Activated CD8-positive, alpha-beta memory T cell treated with anti-CD3 and anti-CD28 coated beads, Interleukin-2, amount 50 U/mL, for 48 hours (primary cell): ENCODE measurements around the gene NAT14.
A peak's percentile ranks its signal among the peaks of the same experiment; 100 is the strongest.
"Not testable (repeated sequence)": the region's sequence is repeated elsewhere in the genome, so short reads cannot be mapped to it uniquely, and the experiment has no call there.

Experiments used
- DNase-seq: peaks from one replicate; pipeline ENCODE4 v3.0.0-alpha.2; 2020

NAT14 gene

GRCh38 chr19:55487924-55488687, 3.1 kb downstream of the NAT14 start, which contains the start of gene SSC5D:
SSC5D (plus strand) TSS chr19:55488436; CDS start chr19:55488590, 154 bp downstream.
- DNase-seq = no peak

GRCh38 chr19:55488986-55489710, 4.2 kb downstream of the NAT14 start:
- no peak for DNase-seq

GRCh38 chr19:55489711-55490477, 4.9 kb downstream of the NAT14 start:
- DNase-seq = no peak

GRCh38 chr19:55490478-55491432, 5.8 kb downstream of the NAT14 start:
- DNase-seq = no peak

GRCh38 chr19:55491546-55492360, 6.8 kb downstream of the NAT14 start:
- no peak for DNase-seq

GRCh38 chr19:55492362-55492944, 7.5 kb downstream of the NAT14 start:
- DNase-seq = no peak

- no peak for DNase-seq
Measured at GRCh38 chr19:55493052-55493644, 8.2 kb downstream of the NAT14 start.

GRCh38 chr19:55493645-55494171, 8.7 kb downstream of the NAT14 start:
- no peak for DNase-seq

- no peak for DNase-seq
Measured at GRCh38 chr19:55494172-55494761, 9.3 kb downstream of the NAT14 start.

- DNase-seq = no peak
Measured at GRCh38 chr19:55495646-55496349, 10.8 kb downstream of the NAT14 start.

- DNase-seq = not testable (repeated sequence)
Measured at GRCh38 chr19:55496820-55497219, 11.8 kb downstream of the NAT14 start.

GRCh38 chr19:55497763-55498162, 12.8 kb downstream of the NAT14 start:
- no peak for DNase-seq

- no peak for DNase-seq
Measured at GRCh38 chr19:55498246-55498840, 13.4 kb downstream of the NAT14 start.

GRCh38 chr19:55500368-55500952, 15.5 kb downstream of the NAT14 start:
- no peak for DNase-seq

- no peak for DNase-seq
Measured at GRCh38 chr19:55502197-55502952, 17.4 kb downstream of the NAT14 start.

- DNase-seq = no peak
Measured at GRCh38 chr19:55503157-55503501, 18.1 kb downstream of the NAT14 start.

GRCh38 chr19:55503502-55504251, 18.7 kb downstream of the NAT14 start:
- DNase-seq = peak; percentile 100
